IMR-90 (cell line): Measurements from ENCODE around the gene CHPF2. TPM values are rescaled to one million over a fixed set of nuclear protein-coding genes. Genes with fewer than 3 reads are reported as not detected.

Source experiments
- ATAC-seq: fragments of 200-7000 bp; cut with Tn5 transposase; 2 replicates; pipeline ENCODE4 v1.9.1; 2020; ENCODE audit warnings: low read depth, mild to moderate bottlenecking, moderate library complexity
- BruUV-seq: library from RNA; stranded (reverse); fragments of 400-500 nt; replicated peaks from 2 replicates; lab custom pipeline; 2021; lab: Mats Ljungman, UMichigan
- CTCF ChIA-PET: fragments of 300-600 bp; formaldehyde crosslinking; extraction: SDS; loops from one replicate; lab custom pipeline; 2021; ENCODE audit warnings: antibody characterized with exemption; lab: Yijun Ruan, JAX
- POLR2A ChIA-PET: fragments of 300-600 bp; sonication (Branson Sonifier 250); formaldehyde crosslinking; loops from one replicate; lab custom pipeline; 2022; ENCODE audit warnings: antibody characterized with exemption; ENCODE audit not compliant: unreplicated experiment; lab: Charles Lee
- DNase-seq: peaks from one replicate; pipeline ENCODE4 v3.0.0; 2013
- H2AFZ ChIP-seq: replicated peaks from 2 replicates; pipeline ENCODE3; 2013; ENCODE audit warnings: low read length, mild to moderate bottlenecking; ENCODE audit not compliant: poor library complexity
- H2AK5ac ChIP-seq: 2 replicates; pipeline ENCODE4 v1.6.1; 2013; ENCODE audit warnings: low read depth, low read length, inconsistent platforms
- H2AK9ac ChIP-seq: replicated peaks from 2 replicates; pipeline ENCODE3; 2013; ENCODE audit warnings: mild to moderate bottlenecking, low read depth, low read length, moderate library complexity; ENCODE audit not compliant: poor library complexity
- H2BK120ac ChIP-seq: 2 replicates; pipeline ENCODE4 v1.6.1; 2013; ENCODE audit warnings: low read depth, low read length, inconsistent platforms
- H2BK15ac ChIP-seq: 3 replicates; pipeline ENCODE4 v1.6.1; 2013; ENCODE audit warnings: low read depth, low read length, inconsistent platforms
- H2BK20ac ChIP-seq: 2 replicates; pipeline ENCODE4 v1.6.1; 2013; ENCODE audit warnings: low read depth, mild to moderate bottlenecking, inconsistent platforms, low read length, moderate library complexity
- H2BK5ac ChIP-seq: 2 replicates; pipeline ENCODE4 v1.6.1; 2013; ENCODE audit warnings: mild to moderate bottlenecking, low read depth, low read length, inconsistent platforms; ENCODE audit not compliant: poor library complexity, severe bottlenecking
- H3K14ac ChIP-seq: replicated peaks from 2 replicates; pipeline ENCODE4 v1.6.1; 2013; ENCODE audit warnings: low read depth, low read length, inconsistent platforms
- H3K18ac ChIP-seq: 2 replicates; pipeline ENCODE4 v1.6.1; 2013; ENCODE audit warnings: low read depth, low read length, control low read depth
- H3K23ac ChIP-seq: 2 replicates; pipeline ENCODE4 v1.6.1; 2013; ENCODE audit warnings: low read depth, low read length, inconsistent platforms
- H3K27ac ChIP-seq: 2 replicates; pipeline ENCODE4 v1.5.1; 2013; ENCODE audit warnings: mild to moderate bottlenecking, control low read depth, low read length; ENCODE audit not compliant: insufficient read depth
- H3K27me3 ChIP-seq: 2 replicates; pipeline ENCODE4 v1.6.1; 2013; ENCODE audit warnings: low read length; ENCODE audit not compliant: control insufficient read depth, insufficient read depth
- H3K36me3 ChIP-seq: 2 replicates; pipeline ENCODE4 v1.6.1; 2013; ENCODE audit warnings: low read length, mixed read lengths; ENCODE audit not compliant: control insufficient read depth, insufficient read depth
- H3K4ac ChIP-seq: 2 replicates; pipeline ENCODE4 v1.6.1; 2013; ENCODE audit warnings: low read depth, low read length, inconsistent platforms
- H3K4me1 ChIP-seq: 2 replicates; pipeline ENCODE4 v1.6.1; 2013; ENCODE audit warnings: low read length, mixed read lengths; ENCODE audit not compliant: control insufficient read depth, insufficient read depth
- H3K4me2 ChIP-seq: 2 replicates; pipeline ENCODE4 v1.6.1; 2013; ENCODE audit warnings: low read depth, mild to moderate bottlenecking, control low read depth, low read length, moderate library complexity
- H3K4me3 ChIP-seq: 2 replicates; pipeline ENCODE4 v1.5.1; 2013; ENCODE audit warnings: low read depth, mild to moderate bottlenecking, control low read depth, low read length, moderate library complexity; ENCODE audit not compliant: insufficient read depth
- H3K56ac ChIP-seq: 2 replicates; pipeline ENCODE4 v1.6.1; 2013; ENCODE audit warnings: low read length, inconsistent platforms; ENCODE audit not compliant: insufficient read depth; ENCODE audit errors: extremely low read depth
- H3K79me1 ChIP-seq, 2 experiments: 2 replicates each; pipeline ENCODE4 v1.6.1; 2013; ENCODE audit warnings: low read length in 2 of 2, inconsistent platforms in 1 of 2, low read depth in 1 of 2
- H3K9ac ChIP-seq: 2 replicates; pipeline ENCODE4 v1.6.1; 2013; ENCODE audit warnings: low read depth, low read length, control low read depth
- H3K9me1 ChIP-seq: 2 replicates; pipeline ENCODE4 v1.6.1; 2013; ENCODE audit warnings: low read length, inconsistent platforms; ENCODE audit not compliant: insufficient read depth
- H3K9me3 ChIP-seq: 2 replicates; pipeline ENCODE4 v1.6.1; 2013; ENCODE audit warnings: low read length; ENCODE audit not compliant: control insufficient read depth, insufficient read depth
- H4K20me1 ChIP-seq: 2 replicates; pipeline ENCODE4 v1.6.1; 2013; ENCODE audit warnings: low read length, inconsistent platforms; ENCODE audit not compliant: insufficient read depth
- H4K5ac ChIP-seq: 2 replicates; pipeline ENCODE4 v1.6.1; 2013; ENCODE audit warnings: mild to moderate bottlenecking, low read depth, low read length, control low read depth
- H4K8ac ChIP-seq, 2 experiments: 2 replicates each; pipeline ENCODE4 v1.6.1; 2013; ENCODE audit warnings: low read depth in 2 of 2, low read length in 2 of 2, control low read depth in 1 of 2, inconsistent platforms in 1 of 2
- H4K91ac ChIP-seq: 2 replicates; pipeline ENCODE4 v1.6.1; 2013; ENCODE audit warnings: low read depth, low read length, inconsistent platforms; ENCODE audit not compliant: insufficient read depth
- BHLHE40 ChIP-seq: fragments of 150-350 bp; IDR thresholded peaks from 2 replicates; pipeline ENCODE4 v1.6.1; 2016; ENCODE audit warnings: mild to moderate bottlenecking, low read depth, low read length
- CHD1 ChIP-seq: IDR thresholded peaks from 2 replicates; pipeline ENCODE4 v1.6.1; 2012; ENCODE audit warnings: low read depth, low read length, improper control_type of control experiment
- CTCF ChIP-seq: conservative IDR thresholded peaks from 2 replicates; pipeline ENCODE4 v1.5.1; 2012; ENCODE audit warnings: mild to moderate bottlenecking, low read depth, low read length, improper control_type of control experiment
- ELK1 ChIP-seq: fragments of 150-350 bp; IDR thresholded peaks from 2 replicates; pipeline ENCODE4 v1.6.1; 2016; ENCODE audit warnings: low read depth, mild to moderate bottlenecking, low read length, moderate library complexity, borderline replicate concordance
- RAD21 ChIP-seq: IDR thresholded peaks from 2 replicates; pipeline ENCODE4 v1.6.1; 2012; ENCODE audit warnings: low read length, improper control_type of control experiment
- RCOR1 ChIP-seq: IDR thresholded peaks from 2 replicates; pipeline ENCODE4 v1.6.1; 2012; ENCODE audit warnings: mild to moderate bottlenecking, low read length, improper control_type of control experiment; ENCODE audit not compliant: insufficient replicate concordance
- WGBS, 2 experiments: methylation state at CpG; one replicate each; pipeline versions ENCODE4 v1.1.5 to v1.1.7; 2013; ENCODE audit warnings: missing lambda C conversion rate in 2 of 2; ENCODE audit not compliant: insufficient read length in 1 of 2; ENCODE audit errors: extremely low coverage in 2 of 2; 5-methylcytosine and 5-hydroxymethylcytosine counted together
- dilution Hi-C: fragments of 300-500 bp; cut with HindIII; formaldehyde crosslinking; loops from one replicate; pipeline ENCODE4 v1.14.3; 2018; ENCODE audit warnings: low sequenced_read_pairs; ENCODE audit not compliant: unreplicated experiment
- in situ Hi-C: fragments of 300-500 bp; cut with MboI; formaldehyde crosslinking; loops from 3 replicates; pipeline ENCODE4 v1.14.3; 2019; ENCODE audit warnings: low sequenced_read_pairs, inconsistent platforms, mixed read lengths
- intact Hi-C: fragments of 100-400 bp; cut with micrococcal nuclease; formaldehyde crosslinking; loops from 2 replicates; pipeline ENCODE4 v1.10.0; 2022
- polyA plus RNA-seq, 3 experiments: library from polyadenylated mRNA; depleted of rRNA; stranded (reverse); fragments of >200 nt; gene quantifications; 2 replicates each; pipeline ENCODE4 v1.2.3, GENCODE V29; 2012; ENCODE audit warnings: low replicate concordance in 1 of 3
- total RNA-seq: library from RNA; depleted of rRNA; stranded (reverse); fragments of >200 nt; gene quantifications from 2 replicates; pipeline ENCODE4 v1.2.3, GENCODE V29; 2012

CHPF2 gene
- total and polyA plus RNA-seq, 2 of the 4 experiments (the other 2 are of a cell fraction): 26.2 to 77.0 TPM

GRCh38 chr7:151188252-151188542 is 44.1 kb upstream of the CHPF2 start:
- ChIA-PET POLR2A (no interaction called here), CTCF (no interaction called here)

More at GRCh38 chr7:151188252-151188542, 44.1 kb upstream of the CHPF2 start:
- DNase-seq (no peak), ATAC-seq (no peak)
- no peak overlapping the region for H2AK5ac ChIP-seq
- no peak overlapping the region for H2BK120ac ChIP-seq
- H3K4ac ChIP-seq: no peak overlapping the region
- in situ Hi-C loops: no loop called here
- dilution Hi-C loops: no loop called here
- H4K91ac ChIP-seq: no peak overlapping the region
- H3K36me3 ChIP-seq: no peaks in the 10 kb centered on the region
- peaks cover 71% of the 10 kb centered on the region for H3K27me3 ChIP-seq
- H4K8ac ChIP-seq: no peak overlapping the region
- no peaks in the 10 kb centered on the region for H3K9me3 ChIP-seq
- no peak overlapping the region for H3K14ac ChIP-seq
- H3K4me2 ChIP-seq: no peak overlapping the region
- no peak overlapping the region for H3K18ac ChIP-seq
- no peak overlapping the region for H4K5ac ChIP-seq
- H2BK5ac ChIP-seq: no peak overlapping the region
- H4K20me1 ChIP-seq: no peaks in the 10 kb centered on the region
- intact Hi-C loops: no loop called here
- no peaks in the 10 kb centered on the region for H3K4me1 ChIP-seq
- no peaks in the 10 kb centered on the region for H3K79me1 ChIP-seq
- no peak overlapping the region for H3K27ac ChIP-seq
- no peak overlapping the region for H3K56ac ChIP-seq
- TF ChIP-seq BHLHE40 (no peak), CTCF (no peak), RAD21 (no peak), RCOR1 (no peak), ELK1 (no peak), CHD1 (no peak)
- no peak overlapping the region for H3K23ac ChIP-seq
- no peak overlapping the region for H3K4me3 ChIP-seq
- no peak overlapping the region for H2BK15ac ChIP-seq
- no peak overlapping the region for H2AFZ ChIP-seq
- no TSS peak for BruUV-seq
- no CpG with 5 or more reads among the region's 5 CpGs for whole genome bisulfite sequencing, 2 experiments
- no peak overlapping the region for H2BK20ac ChIP-seq
- H3K9me1 ChIP-seq: no peaks in the 10 kb centered on the region
- no peak overlapping the region for H2AK9ac ChIP-seq
- no peak overlapping the region for H3K9ac ChIP-seq
